H54 (cell line): ENCODE data around the gene CDH23.

ENCODE experiments used
- DNase-seq: peaks from one replicate; pipeline ENCODE4 v3.0.0; 2011; ENCODE audit warnings: low spot score, mixed read lengths; ENCODE audit not compliant: insufficient read length
- FAIRE-seq: peaks from 3 replicates; lab custom pipeline; 2011; peaks lifted over from hg19 to GRCh38; lab: Jason Lieb, UNC
- POLR2A ChIP-seq: IDR thresholded peaks from 2 replicates; pipeline ENCODE4 v1.6.1; 2011; ENCODE audit warnings: low read depth, mild to moderate bottlenecking, low read length

The CDH23 gene

DNA sequence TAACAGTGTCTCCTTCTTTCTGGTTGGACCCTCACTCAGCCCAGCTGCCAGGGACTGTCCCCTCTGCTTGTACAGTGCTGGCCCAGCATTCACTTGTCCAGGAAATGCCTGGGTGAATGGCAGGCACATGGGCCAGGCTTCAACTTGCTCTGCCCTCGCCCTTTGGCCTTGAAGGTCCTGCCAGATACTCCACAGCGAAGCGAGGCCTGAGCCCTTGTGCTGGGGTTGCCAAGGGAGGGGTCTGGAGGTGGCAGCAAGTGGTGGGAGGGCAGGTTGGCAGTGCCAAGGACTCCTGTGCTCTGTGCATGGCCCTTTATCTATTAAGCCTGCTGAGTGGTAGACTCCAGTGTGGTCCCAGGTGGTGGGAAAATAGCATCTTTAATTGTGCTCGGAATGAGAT, 75.7 kb downstream of the CDH23 start:
- no peak for FAIRE-seq
- no peak for TF ChIP-seq POLR2A
- no peak for DNase-seq

DNA sequence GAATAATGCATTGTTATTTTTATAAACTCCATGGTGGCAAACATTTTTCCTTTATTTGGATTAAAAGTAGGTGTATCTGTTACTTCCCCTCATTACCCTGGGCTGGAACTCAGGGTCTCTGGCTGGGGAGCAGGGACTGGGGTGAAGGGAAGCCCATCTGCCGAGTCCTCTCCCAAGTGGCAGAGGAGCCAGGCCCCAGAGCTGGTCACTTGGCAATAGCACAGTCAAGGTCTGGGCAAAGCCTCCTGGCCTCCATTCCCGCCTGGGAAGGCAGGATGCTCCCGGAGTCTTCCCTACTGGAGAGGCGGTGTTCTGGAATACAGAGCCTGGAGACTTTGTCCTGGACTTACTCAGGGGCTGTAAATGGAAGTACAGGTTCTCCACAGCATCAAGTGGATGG, 76.2 kb downstream of the CDH23 start:
- no peak for DNase-seq
- FAIRE-seq, result no peak
- no peak for TF ChIP-seq POLR2A

DNA sequence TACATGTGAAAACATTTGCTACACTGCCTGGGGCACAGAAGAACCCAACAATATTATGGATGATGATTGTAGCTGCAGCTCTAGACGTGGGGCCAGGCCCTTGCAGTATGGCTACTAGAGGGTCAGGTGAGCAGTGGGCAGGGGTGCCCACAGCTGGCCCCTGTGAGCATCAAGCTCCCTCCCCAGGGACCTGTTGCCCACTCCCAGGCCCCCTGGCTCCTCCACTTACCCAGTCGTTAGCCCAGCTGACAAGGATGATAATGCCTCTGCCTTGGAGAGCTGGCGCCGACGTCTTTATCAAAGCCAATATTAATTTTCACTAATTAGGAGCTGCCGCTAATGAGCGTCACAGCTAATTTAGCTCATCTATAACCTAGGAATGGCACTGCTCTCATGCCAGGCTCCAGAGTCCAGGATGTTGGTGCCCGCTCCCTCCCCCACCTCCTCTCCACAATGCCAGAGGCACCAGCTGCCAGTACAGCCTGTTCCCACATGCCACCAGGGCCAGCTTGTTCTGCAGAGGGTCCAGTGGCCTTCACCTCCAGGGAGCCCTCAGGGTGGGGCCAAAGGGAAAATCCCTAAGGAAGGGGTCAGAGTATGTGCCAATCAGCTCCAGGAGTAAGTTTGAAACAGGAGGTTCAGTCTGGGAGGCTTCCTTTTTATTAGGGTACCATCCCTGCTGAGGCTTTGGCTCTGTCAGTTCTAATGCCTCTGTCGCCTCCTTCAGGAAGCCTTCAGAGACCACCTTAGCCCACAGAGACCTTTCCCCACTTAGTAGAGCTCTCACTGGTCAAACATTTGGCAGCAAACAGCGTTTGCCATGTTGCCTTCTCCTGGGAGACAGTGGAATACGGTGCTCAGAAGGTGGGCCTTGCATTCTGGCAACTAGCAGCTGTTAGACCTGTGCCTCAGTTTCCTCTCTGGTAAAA, 77.2 kb downstream of the CDH23 start:
- FAIRE-seq (no peak), DNase-seq (no peak)
- TF ChIP-seq POLR2A, result no peak

DNA sequence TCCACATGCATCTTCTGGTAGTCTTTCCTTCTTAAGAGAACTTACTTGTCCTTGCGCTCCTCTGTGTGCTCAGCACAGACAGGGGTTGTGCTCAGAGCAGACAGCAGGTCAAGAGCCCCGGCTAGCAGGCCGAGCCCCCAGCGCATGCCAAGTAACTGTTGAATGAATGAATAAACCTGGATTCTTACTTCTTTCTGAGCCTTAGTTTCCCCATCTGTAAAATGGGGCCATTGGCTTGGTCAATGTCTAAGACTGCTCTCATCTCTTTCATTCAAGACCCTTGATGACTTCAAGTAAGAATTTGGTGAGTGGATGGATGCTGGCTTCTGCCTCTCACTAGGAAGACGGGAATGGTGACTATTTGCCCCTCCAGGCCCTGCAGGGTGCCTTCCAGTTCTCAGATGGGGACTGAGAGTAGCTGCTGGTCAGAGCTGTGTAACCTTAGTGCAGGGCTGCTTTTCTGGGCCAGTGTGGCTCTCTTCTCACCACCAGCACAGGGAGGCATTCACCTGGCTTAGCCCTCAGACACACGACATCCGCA, 78.1 kb downstream of the CDH23 start:
- DNase-seq (no peak), FAIRE-seq (no peak)
- TF ChIP-seq POLR2A, result no peak

DNA sequence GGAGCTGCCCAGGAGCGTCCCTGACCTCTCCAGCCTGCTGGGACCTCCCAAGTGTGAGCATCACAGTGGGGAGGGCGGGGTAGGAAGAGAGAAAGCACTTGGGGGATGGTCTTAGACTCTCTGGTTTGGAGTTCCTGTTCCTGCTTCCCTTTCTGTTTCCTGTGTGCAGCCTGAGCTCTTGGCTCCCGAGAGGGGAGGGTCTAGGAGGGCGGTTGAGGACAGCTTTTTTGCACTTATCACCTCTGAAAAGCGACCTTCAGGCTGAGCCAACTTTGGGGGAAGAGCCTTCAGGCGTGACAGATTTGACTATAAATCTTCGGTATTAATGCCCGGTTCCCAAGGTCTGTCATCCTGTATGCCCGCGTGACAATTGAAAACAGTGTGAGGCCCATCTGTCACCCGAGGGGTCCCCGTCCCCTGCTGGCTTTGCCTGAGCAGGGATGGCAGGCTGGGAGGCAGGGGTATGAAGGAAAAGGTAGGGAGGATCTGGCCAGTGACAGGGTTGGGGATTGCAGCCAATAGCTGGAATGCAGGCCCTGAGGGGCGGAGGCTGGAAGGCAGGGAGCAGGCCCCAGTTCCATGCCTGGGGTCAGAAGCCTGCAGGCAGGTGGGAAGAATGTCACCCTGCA, 78.6 kb downstream of the CDH23 start:
- DNase-seq (no peak), FAIRE-seq (no peak)
- TF ChIP-seq POLR2A, result no peak

DNA sequence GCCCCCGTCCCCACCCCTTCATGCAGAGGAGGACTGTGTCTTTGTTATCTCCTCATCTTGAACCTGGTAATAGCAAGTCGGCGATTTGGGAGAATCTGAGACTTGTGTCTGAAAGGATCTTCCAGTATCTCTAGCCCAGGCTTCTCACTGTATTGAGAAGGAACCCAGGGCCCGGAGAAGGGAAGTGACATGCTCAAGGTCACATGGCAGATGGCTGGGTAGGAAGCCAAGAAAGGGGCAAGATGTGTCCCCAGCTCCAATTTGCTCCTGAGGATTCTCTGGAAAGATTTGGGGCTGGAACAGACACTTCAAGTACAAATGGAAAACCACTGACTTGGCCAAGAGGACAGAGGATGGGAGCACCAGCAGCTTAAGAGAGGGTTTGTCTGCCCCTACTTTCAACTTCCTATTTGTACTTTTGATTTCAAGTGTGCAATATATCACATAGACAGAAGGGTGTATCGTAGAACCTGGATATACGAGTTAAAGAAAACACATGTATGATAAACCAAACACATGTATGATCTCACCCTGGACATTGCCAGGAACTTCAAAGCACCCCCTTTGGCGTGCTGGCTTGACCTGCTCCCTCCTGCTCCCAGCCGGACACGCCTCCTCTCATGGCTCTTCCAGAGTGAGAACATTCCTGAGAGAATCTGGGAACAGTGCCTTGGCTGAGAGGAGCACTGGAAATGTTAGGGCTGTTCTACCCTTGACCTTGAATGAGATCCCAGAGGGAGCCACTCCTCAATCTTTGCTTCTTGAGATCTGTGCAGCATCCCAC, 79.7 kb downstream of the CDH23 start:
- no peak for FAIRE-seq
- TF ChIP-seq POLR2A, result no peak
- DNase-seq, result no peak

DNA sequence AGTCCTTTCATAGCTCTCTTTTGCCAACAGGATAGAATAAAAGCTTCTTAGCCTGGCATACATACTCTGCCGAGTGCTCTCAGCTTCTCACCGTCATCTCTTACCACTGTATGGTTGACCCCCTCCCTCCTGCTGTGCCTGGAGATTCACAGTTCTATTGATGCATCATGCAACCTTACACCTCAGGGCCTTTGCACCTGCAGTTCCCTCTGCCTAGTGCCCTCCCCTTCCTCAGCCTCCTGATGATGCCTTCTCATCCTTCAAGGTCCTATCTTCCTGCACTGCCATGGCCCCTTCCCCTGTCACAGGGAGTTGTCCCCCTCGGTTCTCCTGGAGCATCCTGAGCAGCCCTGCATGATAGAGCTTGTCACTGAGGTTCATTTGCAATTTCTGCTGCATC, 81.5 kb downstream of the CDH23 start:
- FAIRE-seq, result no peak
- no peak for TF ChIP-seq POLR2A
- no peak for DNase-seq

DNA sequence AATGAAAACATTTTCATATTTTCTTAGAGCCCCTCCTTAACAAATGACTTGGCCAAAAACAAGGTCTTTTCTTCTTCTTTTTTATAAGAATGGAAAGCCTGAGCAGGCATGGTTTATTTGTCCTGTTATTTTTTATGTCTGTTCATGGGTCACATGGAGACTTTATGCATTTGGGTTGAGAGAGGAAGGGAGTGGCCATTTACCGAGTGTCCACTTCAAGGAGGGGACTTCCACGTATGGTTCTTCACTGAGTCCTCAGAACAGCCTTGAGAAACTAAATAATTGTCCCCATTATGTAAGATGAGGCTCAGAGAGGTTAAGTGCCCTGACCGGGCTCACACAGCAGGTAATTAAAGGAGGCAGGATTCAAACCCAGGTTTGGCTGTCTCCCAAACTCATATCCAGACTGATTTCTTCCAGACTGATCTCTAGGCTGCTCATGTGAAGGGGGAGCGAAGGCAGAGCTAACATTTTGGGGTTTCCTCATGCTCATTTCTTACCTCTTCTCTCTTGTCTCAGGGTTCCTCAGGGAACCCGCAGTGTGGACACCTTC, 82.2 kb downstream of the CDH23 start:
- FAIRE-seq, result no peak
- no peak for DNase-seq
- TF ChIP-seq POLR2A, result no peak

DNA sequence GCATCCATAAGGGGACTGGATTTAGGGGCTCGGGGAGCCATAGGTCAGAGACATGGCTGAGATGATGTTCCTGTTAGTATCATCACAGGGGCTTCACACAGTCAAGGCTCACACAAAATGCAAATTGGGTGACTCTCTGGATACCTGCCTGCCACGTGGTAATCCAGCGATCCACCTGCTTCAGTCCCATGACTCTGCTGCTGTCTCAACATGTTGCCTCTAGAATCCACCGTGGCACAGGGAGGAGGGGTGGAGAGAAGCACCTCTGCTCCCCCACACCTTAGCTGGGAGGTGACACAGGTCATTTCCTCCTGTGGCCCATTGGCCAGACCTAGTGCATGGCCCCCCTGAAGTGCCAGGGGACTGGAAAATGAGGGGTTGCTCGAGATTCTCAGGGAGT, 83.1 kb downstream of the CDH23 start:
- FAIRE-seq (no peak), DNase-seq (no peak)
- no peak for TF ChIP-seq POLR2A

DNA sequence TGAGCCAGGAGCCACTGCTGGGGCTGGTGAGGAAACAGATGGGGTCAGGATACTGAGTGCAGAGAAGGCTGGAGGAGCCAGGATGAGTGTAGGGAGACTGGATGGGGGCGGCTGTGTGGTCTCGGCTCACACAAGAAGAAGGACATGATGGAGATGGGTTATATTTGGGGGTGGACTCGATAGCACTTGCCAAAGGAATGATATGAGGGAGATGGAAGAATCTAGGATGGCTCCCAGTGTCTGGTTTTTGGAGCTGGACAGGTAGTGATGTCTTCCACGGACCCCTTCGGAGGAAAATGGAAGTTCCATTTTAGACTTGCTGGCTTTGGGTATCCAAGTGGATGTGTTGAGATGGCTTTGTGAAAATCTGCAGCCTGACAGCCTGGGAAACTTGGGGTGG, 83.9 kb downstream of the CDH23 start:
- no peak for TF ChIP-seq POLR2A
- DNase-seq (no peak), FAIRE-seq (no peak)

DNA sequence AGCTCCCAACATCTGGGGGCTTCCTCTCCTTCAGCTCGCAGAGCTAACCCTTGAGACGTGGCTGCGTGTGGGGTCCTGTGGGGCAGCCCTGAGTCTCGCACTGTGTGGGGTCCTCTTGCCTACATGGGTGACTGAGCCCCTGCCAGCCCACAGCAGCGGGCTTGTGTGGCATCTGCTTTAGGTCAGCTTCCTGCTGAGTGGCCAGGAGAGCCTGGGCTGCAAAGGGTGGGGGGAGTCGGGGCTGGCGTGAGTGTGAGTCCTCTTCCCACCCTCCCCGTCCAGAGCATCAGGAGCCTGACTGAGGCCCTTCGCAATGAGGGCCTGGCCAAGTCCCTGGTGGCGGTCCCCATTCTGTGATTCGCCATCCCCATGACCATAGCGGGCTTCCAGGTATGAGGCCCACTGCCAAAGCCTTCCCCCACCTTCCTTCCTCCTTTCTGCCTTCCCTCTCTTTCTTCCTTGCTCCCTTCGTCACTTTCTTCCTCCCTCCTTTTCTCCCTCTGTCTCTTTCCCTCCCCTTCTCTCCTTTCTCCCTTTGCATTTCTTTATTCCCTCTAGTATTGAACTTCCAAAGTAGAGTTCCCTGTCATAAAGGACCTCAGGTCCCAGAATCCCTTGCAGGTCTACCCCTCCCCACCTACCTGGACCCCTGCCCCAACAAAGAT, 85.2 kb downstream of the CDH23 start:
- no peak for TF ChIP-seq POLR2A
- FAIRE-seq, result no peak

DNA sequence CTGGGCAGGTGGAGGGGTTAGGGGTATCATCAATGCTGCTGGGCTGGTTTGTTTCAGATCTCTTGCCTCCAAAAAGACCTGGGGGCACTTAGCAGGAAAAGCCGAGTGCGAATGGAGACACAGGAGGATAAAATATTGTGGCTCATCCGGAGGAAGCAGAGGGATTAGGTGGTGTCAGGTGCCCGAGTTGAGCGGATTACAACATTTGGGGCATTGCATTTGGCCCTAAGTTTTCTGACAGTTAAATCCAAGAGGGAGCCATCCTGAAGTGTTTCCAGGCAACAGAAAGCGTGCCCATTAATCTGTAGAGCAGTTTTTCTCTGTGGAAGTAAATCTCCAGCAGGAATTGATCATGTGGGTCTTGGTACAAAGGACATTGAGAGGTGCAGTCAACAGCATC, 85.9 kb downstream of the CDH23 start:
- FAIRE-seq (no peak), DNase-seq (no peak)

More for the DNA sequence above, 85.2 kb downstream of the CDH23 start:
- DNase-seq, result no peak

DNA sequence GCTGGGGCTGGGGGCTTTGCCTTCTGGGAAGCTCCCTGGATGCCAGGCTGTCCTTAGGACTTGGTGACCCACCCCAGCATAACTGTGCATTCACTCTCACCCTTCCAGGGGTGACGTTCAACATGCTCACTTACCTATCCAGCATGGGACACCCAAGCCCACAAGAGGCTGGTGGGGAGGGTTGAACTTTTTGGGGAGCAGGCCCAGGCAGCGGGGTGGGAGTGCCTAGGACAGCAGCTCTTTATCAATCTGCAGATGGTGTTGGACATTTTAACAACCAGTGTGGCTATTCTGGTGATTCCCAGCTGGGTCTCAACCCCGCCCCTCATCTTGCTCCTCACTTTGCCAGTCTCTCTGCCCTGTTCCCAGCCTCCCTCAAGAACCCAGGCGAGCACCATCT, 86.4 kb downstream of the CDH23 start:
- DNase-seq (no peak), FAIRE-seq (no peak)
- no peak for TF ChIP-seq POLR2A

More for the DNA sequence above, 85.9 kb downstream of the CDH23 start:
- TF ChIP-seq POLR2A, result no peak
